CD14-positive monocyte (primary cell): ENCODE data around the gene WFDC6. TPM values are rescaled to one million over a fixed set of nuclear protein-coding genes. Genes with fewer than 3 reads are reported as not detected.

Experiments used
- DNase-seq, 3 donors: peaks; one replicate each; pipeline ENCODE4 v3.0.0-alpha.2; 2011 to 2022
- H2AFZ ChIP-seq: 2 replicates; pipeline ENCODE4 v1.6.0; 2012; ENCODE audit warnings: mild to moderate bottlenecking, low read depth, low read length, inconsistent platforms; ENCODE audit not compliant: insufficient read depth, poor library complexity, severe bottlenecking
- H3K27ac ChIP-seq, 2 donors: 1 replicate in 1 of 2; 2 replicates in 1 of 2; pipeline ENCODE4 v1.5.1; 2012 to 2013; ENCODE audit warnings: low read length in 2 of 2, control low read depth in 1 of 2, inconsistent platforms in 1 of 2, low read depth in 1 of 2, mild to moderate bottlenecking in 1 of 2
- H3K27me3 ChIP-seq, 2 donors: one replicate each; pipeline versions ENCODE4 v1.6.0 to v1.6.1; 2011 to 2013; ENCODE audit warnings: low read length in 2 of 2; ENCODE audit not compliant: control insufficient read depth in 2 of 2, insufficient read depth in 2 of 2
- H3K36me3 ChIP-seq, 2 donors: replicated peaks in 1 of 2; 1 replicate in 1 of 2; 2 replicates in 1 of 2; pipeline versions ENCODE4 v1.5.1 to v1.6.1; 2012 to 2013; ENCODE audit warnings: low read length in 2 of 2, control low read depth in 1 of 2, inconsistent platforms in 1 of 2, mild to moderate bottlenecking in 1 of 2; ENCODE audit not compliant: insufficient read depth in 2 of 2, control insufficient read depth in 1 of 2
- H3K4me1 ChIP-seq, 2 donors: 1 replicate in 1 of 2; 2 replicates in 1 of 2; pipeline versions ENCODE4 v1.5.1 to v1.6.1; 2012 to 2013; ENCODE audit warnings: low read length in 2 of 2, control low read depth in 1 of 2, inconsistent platforms in 1 of 2, mild to moderate bottlenecking in 1 of 2, moderate library complexity in 1 of 2; ENCODE audit not compliant: insufficient read depth in 2 of 2, control insufficient read depth in 1 of 2
- H3K4me2 ChIP-seq: replicated peaks from 2 replicates; pipeline ENCODE3; 2012; ENCODE audit warnings: low read length, moderate library complexity, mild to moderate bottlenecking; ENCODE audit not compliant: poor library complexity, severe bottlenecking; ENCODE audit errors: extremely low read depth
- H3K4me3 ChIP-seq, 3 experiments: fragments of 200-600 bp in 1 of 3; sonication (generic) in 1 of 3; replicated peaks in 1 of 3; 1 replicate in 2 of 3; 2 replicates in 1 of 3; pipeline ENCODE4 v1.5.1; 2011 to 2013; ENCODE audit warnings: low read length in 3 of 3, mild to moderate bottlenecking in 3 of 3, control low read depth in 2 of 3, low read depth in 2 of 3, inconsistent platforms in 1 of 3, moderate library complexity in 1 of 3
- H3K79me2 ChIP-seq: 2 replicates; pipeline ENCODE4 v1.6.0; 2012; ENCODE audit warnings: mild to moderate bottlenecking, control low read depth, inconsistent platforms, low read length, moderate library complexity; ENCODE audit not compliant: insufficient read depth
- H3K9ac ChIP-seq: 2 replicates; pipeline ENCODE4 v1.6.0; 2017; ENCODE audit warnings: low read length, mild to moderate bottlenecking; ENCODE audit not compliant: insufficient read depth, poor library complexity, severe bottlenecking
- H3K9me3 ChIP-seq, 2 donors: replicated peaks in 1 of 2; 1 replicate in 1 of 2; 2 replicates in 1 of 2; pipeline versions ENCODE4 v1.5.1 to v1.6.1; 2012 to 2013; ENCODE audit warnings: low read length in 2 of 2, control low read depth in 1 of 2; ENCODE audit not compliant: control insufficient read depth in 1 of 2, insufficient read depth in 1 of 2
- H4K20me1 ChIP-seq: 2 replicates; pipeline ENCODE4 v1.6.0; 2012; ENCODE audit warnings: mild to moderate bottlenecking, low read length, control low read depth, moderate library complexity; ENCODE audit not compliant: insufficient read depth
- H3K27ac Mint-ChIP-seq, 7 donors: one replicate each; pipeline ENCODE4 v1.8.0; 2020; ENCODE audit warnings: mild to moderate bottlenecking in 7 of 7, mixed read lengths in 7 of 7, moderate library complexity in 6 of 7, inconsistent platforms in 2 of 7
- H3K27me3 Mint-ChIP-seq, 3 donors: one replicate each; pipeline ENCODE4 v1.8.0; 2021 to 2022; ENCODE audit warnings: low read depth in 3 of 3, mild to moderate bottlenecking in 3 of 3, mixed read lengths in 3 of 3, moderate library complexity in 3 of 3, inconsistent platforms in 1 of 3
- H3K36me3 Mint-ChIP-seq, 2 donors: one replicate each; pipeline ENCODE4 v1.8.0; 2020; ENCODE audit warnings: mixed read lengths in 2 of 2, inconsistent platforms in 1 of 2, mild to moderate bottlenecking in 1 of 2
- H3K4me1 Mint-ChIP-seq: one replicate; pipeline ENCODE4 v1.8.0; 2020; ENCODE audit warnings: mild to moderate bottlenecking, mixed read lengths
- H3K4me3 Mint-ChIP-seq, 2 donors: one replicate each; pipeline ENCODE4 v1.8.0; 2020; ENCODE audit warnings: mild to moderate bottlenecking in 2 of 2, mixed read lengths in 2 of 2, moderate library complexity in 1 of 2
- H3K9me3 Mint-ChIP-seq, 7 donors: one replicate each; pipeline ENCODE4 v1.8.0; 2020 to 2022; ENCODE audit warnings: mixed read lengths in 7 of 7, mild to moderate bottlenecking in 6 of 7, moderate library complexity in 6 of 7, inconsistent platforms in 2 of 7
- WGBS: methylation state at CpG from one replicate; pipeline ENCODE4 v1.1.5; 2013; ENCODE audit warnings: missing lambda C conversion rate; ENCODE audit not compliant: insufficient coverage; 5-methylcytosine and 5-hydroxymethylcytosine counted together
- intact Hi-C, 2 donors: fragments of 100-400 bp; cut with micrococcal nuclease; formaldehyde crosslinking; loops; one replicate each; pipeline versions ENCODE4 v1.15.0 to v1.15.1; 2023
- polyA plus RNA-seq, 3 donors: library from polyadenylated mRNA; depleted of rRNA in 1 of 3; unstranded in 2 of 3; stranded (reverse) in 1 of 3; fragments of 300-500 nt in 2 of 3; fragments of >200 nt in 1 of 3; fragmentation: Illumina TruSeq in 2 of 3; gene quantifications; 1 replicate in 2 of 3; 2 replicates in 1 of 3; pipeline ENCODE4 v1.2.3, GENCODE V29; 2012 to 2021
- TF ChIP-seq, protein P1 (sequence below): fragments of 200-600 bp; IDR thresholded peaks from one replicate; pipeline ENCODE4 v1.8.0; 2022; ENCODE audit warnings: antibody characterized with exemption, mild to moderate bottlenecking

WFDC6 gene
- polyA plus RNA-seq, 3 donors, result not detected

DNA sequence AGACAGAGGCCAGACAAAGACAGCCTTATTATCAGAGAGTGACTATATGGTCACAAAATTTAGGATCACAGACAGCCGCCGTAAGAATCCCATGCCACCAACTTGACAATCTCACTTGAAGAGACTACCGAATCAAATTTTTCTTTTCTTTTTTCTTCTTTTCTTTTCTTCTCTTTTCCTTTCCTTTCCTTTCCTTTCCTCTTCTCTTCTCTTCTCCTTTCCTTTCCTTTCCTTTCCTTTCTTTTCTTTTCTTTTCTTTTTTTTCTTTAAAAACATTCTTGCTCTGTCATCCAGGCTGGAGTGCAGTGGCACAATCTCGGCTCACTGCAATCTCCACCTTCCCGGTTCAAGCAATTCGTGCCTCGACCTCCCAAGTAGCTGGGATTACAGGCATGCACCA lies 9.1 kb upstream of the WFDC6 start:
- Histone ChIP-seq H3K4me3 (no peak overlapping the region), H3K9me3 (no peaks in the 10 kb centered on the region), H3K27me3 (peaks cover 2% of the 10 kb centered on the region in 2 donors), H3K9ac (no peak overlapping the region), H3K4me1 (no peaks in the 10 kb centered on the region), H3K4me2 (no peak overlapping the region), H2AFZ (no peak overlapping the region), H3K27ac (no peak overlapping the region), H3K36me3 (no peaks in the 10 kb centered on the region), H3K79me2 (no peaks in the 10 kb centered on the region), H4K20me1 (no peaks in the 10 kb centered on the region)
- intact Hi-C loops, result no loop called here
- Mint-ChIP-seq H3K9me3 (peaks cover 0 to 4% (median 0%) of the 10 kb centered on the region in 7 donors), H3K27ac (no peak overlapping the region), H3K36me3 (no peaks in the 10 kb centered on the region), H3K4me3 (peak overlapping the region in 1 of 2 donors; percentile 39), H3K4me1 (no peaks in the 10 kb centered on the region), H3K27me3 (peaks cover 4 to 32% (median 5%) of the 10 kb centered on the region in 3 donors)
- WGBS, result 90% methylated on average over 3 of the region's 7 CpGs
- TF ChIP-seq, protein P1, sequence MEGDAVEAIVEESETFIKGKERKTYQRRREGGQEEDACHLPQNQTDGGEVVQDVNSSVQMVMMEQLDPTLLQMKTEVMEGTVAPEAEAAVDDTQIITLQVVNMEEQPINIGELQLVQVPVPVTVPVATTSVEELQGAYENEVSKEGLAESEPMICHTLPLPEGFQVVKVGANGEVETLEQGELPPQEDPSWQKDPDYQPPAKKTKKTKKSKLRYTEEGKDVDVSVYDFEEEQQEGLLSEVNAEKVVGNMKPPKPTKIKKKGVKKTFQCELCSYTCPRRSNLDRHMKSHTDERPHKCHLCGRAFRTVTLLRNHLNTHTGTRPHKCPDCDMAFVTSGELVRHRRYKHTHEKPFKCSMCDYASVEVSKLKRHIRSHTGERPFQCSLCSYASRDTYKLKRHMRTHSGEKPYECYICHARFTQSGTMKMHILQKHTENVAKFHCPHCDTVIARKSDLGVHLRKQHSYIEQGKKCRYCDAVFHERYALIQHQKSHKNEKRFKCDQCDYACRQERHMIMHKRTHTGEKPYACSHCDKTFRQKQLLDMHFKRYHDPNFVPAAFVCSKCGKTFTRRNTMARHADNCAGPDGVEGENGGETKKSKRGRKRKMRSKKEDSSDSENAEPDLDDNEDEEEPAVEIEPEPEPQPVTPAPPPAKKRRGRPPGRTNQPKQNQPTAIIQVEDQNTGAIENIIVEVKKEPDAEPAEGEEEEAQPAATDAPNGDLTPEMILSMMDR, result no peak
- DNase-seq, result no peak

DNA sequence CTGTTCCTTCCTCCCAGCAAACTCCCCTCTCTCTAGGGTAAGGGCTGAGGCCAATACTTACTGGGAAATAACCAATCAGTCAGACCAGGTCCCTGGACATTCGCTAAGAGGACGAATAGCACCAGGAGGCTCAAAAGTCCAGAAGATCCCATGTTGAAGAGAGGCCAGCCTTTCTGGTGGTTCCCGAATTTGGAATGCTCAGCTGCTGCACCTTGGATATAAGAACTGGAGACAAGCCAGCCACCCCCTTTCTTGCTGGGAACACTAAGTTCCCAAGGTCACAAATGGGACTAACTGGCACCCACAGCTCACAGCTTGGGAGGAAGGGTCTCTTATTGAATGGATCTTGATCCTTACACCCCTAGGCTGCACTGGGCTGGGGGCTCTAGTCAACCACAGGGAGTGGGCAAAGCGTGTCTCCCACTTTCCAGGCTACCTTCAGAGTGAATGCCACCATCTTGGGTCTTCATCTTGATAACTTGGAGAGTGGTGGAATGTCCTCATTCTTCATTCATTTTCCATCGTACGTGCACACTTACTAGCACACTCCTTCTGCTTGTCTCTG lies 8.0 kb upstream of the WFDC6 start, which contains the start of gene EPPIN:
EPPIN (minus strand) TSS at position 196 of the 565 bp plus-strand sequence; CDS start at position 152, 44 bp downstream.
- Histone ChIP-seq H4K20me1 (no peaks in the 10 kb centered on the region), H3K27ac (no peak within 1 kb of the TSS), H3K4me2 (no peak within 1 kb of the TSS), H3K4me3 (no peak within 1 kb of the TSS), H2AFZ (no peak within 1 kb of the TSS), H3K27me3 (peaks cover 2% of the 10 kb centered on the region in 2 donors), H3K36me3 (no peaks in the 10 kb centered on the region), H3K79me2 (no peaks in the 10 kb centered on the region), H3K9me3 (no peaks in the 10 kb centered on the region), H3K9ac (no peak within 1 kb of the TSS), H3K4me1 (no peaks in the 10 kb centered on the region)
- Mint-ChIP-seq H3K4me3 (no peak within 1 kb of the TSS), H3K36me3 (no peaks in the 10 kb centered on the region), H3K27ac (no peak within 1 kb of the TSS), H3K9me3 (peaks cover 0 to 4% (median 0%) of the 10 kb centered on the region in 7 donors), H3K4me1 (no peaks in the 10 kb centered on the region), H3K27me3 (peaks cover 4 to 35% (median 5%) of the 10 kb centered on the region in 3 donors)
- intact Hi-C loops, result no loop called here
- whole genome bisulfite sequencing, result 96% methylated on average over 3 of the region's 6 CpGs
- DNase-seq, result no peak
- TF ChIP-seq, protein P1, result no peak
